Psoas muscle (tissue), 8 donors: ENCODE results near the gene EYS. TPM values are rescaled to one million over a fixed set of nuclear protein-coding genes. Genes with fewer than 3 reads are reported as not detected.

Experiments
- ATAC-seq, 4 donors: fragments of 200-7000 bp; cut with Tn5 transposase; one replicate each; pipeline ENCODE4 v1.9.1; 2020; ENCODE audit warnings: moderate library complexity in 3 of 4, mild to moderate bottlenecking in 2 of 4
- DNase-seq, 2 donors: peaks; one replicate each; pipeline ENCODE4 v3.0.0-alpha.2; 2020
- H3K27ac ChIP-seq: fragments of 200-600 bp; one replicate; pipeline ENCODE4 v1.8.0; 2022
- H3K27me3 ChIP-seq, 3 donors: fragments of 200-600 bp in 1 of 3; one replicate each; pipeline versions ENCODE4 v1.6.1 to v1.8.0; 2013 to 2022; ENCODE audit warnings: low read length in 2 of 3, mild to moderate bottlenecking in 2 of 3, moderate library complexity in 1 of 3; ENCODE audit not compliant: insufficient read depth in 3 of 3
- H3K36me3 ChIP-seq, 2 donors: fragments of 200-600 bp in 1 of 2; one replicate each; pipeline versions ENCODE4 v1.6.1 to v1.8.0; 2013 to 2022; ENCODE audit warnings: low read depth in 1 of 2, mild to moderate bottlenecking in 1 of 2, moderate library complexity in 1 of 2; ENCODE audit not compliant: insufficient read depth in 1 of 2
- H3K4me1 ChIP-seq: fragments of 200-600 bp; one replicate; pipeline ENCODE4 v1.8.0; 2022
- H3K4me3 ChIP-seq: fragments of 200-600 bp; one replicate; pipeline ENCODE4 v1.8.0; 2022; ENCODE audit warnings: mild to moderate bottlenecking
- H3K9me3 ChIP-seq: fragments of 200-600 bp; one replicate; pipeline ENCODE4 v1.8.0; 2022
- WGBS, 3 donors: extraction: QIAGEN DNeasy Blood & Tissue Kit; methylation state at CpG; one replicate each; pipeline versions ENCODE4 v1.1.6 to v1.1.7; 2013; 5-methylcytosine and 5-hydroxymethylcytosine counted together
- intact Hi-C, 2 donors: fragments of 100-400 bp; cut with DNase I; formaldehyde crosslinking; loops; one replicate each; pipeline versions ENCODE4 v1.11.0 to v1.14.2; 2022
- polyA plus RNA-seq, 3 donors: library from polyadenylated mRNA; stranded (reverse); fragments of 200-250 nt; gene quantifications; one replicate each; pipeline ENCODE4 v1.2.3, GENCODE V29; 2013
- total RNA-seq, 4 donors: library from RNA; stranded (reverse); fragmentation: NEBNext Ultra II Directional in 2 of 4; extraction: Animal tissue kit (Norgen Biotek cat#: 25700) in 2 of 4; gene quantifications; one replicate each; pipeline versions ENCODE4 v1.2.1 to v1.2.4, GENCODE V29; 2021 to 2023
- TF ChIP-seq, protein P1 (sequence below): fragments of 200-600 bp; IDR thresholded peaks from one replicate; pipeline ENCODE4 v1.8.0; 2022; ENCODE audit warnings: antibody characterized with exemption
- donor health status: healthy with polysubstance abuse.
- donor health status: DM: no; HTN: no; CAD: no; lungs with moderate emphysema.
- donor health status: Bipolar disorder and iron deficiency.
- donor health status: healthy.
- donor health status: DM: yes; HTN: yes; CAD: no.
- donor health status: DM: no; HTN: no; CAD: no.
- donor health status: DM: no; HTN: no; CAD: no.
- donor health status: DM: yes; HTN: yes; CAD: no.

EYS gene
- total and polyA plus RNA-seq, 7 donors = under 0.01 TPM; not detected in 6

DNA sequence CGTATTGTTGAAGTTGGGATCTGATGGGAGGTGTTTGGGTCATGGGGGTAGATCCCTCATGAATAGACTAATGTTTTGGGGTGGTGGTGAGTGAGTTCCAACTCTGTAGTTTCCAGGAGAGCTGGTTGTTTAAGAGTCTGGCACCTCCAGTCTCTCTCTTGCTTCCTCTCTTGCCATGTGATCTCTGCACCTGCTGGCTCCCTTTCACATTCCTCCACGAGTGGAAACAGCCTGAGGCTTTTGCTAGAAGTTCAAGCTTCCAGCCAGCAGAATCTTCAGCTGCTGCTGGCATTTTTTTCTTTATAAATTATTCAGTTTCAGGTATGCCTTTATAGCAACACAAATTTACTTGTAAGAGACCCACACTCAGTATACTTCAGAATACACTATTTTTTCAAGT lies 1021.6 kb downstream of the EYS start:
- ATAC-seq = no peak
- intact Hi-C loops = no loop called here
- Histone ChIP-seq H3K9me3 (no peaks in the 10 kb centered on the region), H3K27me3 (no peaks in the 10 kb centered on the region), H3K27ac (no peak overlapping the region), H3K4me3 (no peak overlapping the region), H3K36me3 (no peaks in the 10 kb centered on the region), H3K4me1 (no peaks in the 10 kb centered on the region)
- no peak for DNase-seq
- 43 to 44% (median 43%) methylated on average over 2 of the region's 2 CpGs for WGBS, 3 donors
- TF ChIP-seq, protein P1, sequence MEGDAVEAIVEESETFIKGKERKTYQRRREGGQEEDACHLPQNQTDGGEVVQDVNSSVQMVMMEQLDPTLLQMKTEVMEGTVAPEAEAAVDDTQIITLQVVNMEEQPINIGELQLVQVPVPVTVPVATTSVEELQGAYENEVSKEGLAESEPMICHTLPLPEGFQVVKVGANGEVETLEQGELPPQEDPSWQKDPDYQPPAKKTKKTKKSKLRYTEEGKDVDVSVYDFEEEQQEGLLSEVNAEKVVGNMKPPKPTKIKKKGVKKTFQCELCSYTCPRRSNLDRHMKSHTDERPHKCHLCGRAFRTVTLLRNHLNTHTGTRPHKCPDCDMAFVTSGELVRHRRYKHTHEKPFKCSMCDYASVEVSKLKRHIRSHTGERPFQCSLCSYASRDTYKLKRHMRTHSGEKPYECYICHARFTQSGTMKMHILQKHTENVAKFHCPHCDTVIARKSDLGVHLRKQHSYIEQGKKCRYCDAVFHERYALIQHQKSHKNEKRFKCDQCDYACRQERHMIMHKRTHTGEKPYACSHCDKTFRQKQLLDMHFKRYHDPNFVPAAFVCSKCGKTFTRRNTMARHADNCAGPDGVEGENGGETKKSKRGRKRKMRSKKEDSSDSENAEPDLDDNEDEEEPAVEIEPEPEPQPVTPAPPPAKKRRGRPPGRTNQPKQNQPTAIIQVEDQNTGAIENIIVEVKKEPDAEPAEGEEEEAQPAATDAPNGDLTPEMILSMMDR = no peak

DNA sequence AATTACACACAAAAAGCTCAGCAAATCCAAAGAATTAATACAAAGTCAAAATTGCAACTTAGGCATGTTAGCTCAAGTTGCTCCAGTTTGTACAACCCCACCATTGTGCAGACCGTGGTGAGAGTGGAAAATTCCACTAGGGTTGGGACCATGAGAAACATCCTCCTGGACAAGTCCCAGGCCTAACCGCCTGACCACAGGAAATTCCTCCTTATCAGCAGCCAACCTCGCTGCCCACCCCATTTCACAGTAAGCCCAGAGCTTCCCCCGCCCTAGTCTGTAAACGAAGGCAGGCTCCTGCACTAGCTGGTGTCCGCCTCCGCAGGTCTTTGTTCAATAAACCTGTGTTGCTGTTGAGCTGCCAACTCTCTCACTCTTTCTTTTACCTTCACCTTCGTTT lies 1023.3 kb downstream of the EYS start:
- ATAC-seq = no peak
- no peak for DNase-seq
- Histone ChIP-seq H3K27ac (no peak overlapping the region), H3K36me3 (no peaks in the 10 kb centered on the region), H3K27me3 (no peaks in the 10 kb centered on the region), H3K4me3 (no peak overlapping the region), H3K4me1 (no peaks in the 10 kb centered on the region), H3K9me3 (no peaks in the 10 kb centered on the region)
- WGBS, 3 donors = 66 to 70% (median 69%) methylated on average over 8 of the region's 8 CpGs
- intact Hi-C loops = no loop called here
- TF ChIP-seq, protein P1 = no peak

DNA sequence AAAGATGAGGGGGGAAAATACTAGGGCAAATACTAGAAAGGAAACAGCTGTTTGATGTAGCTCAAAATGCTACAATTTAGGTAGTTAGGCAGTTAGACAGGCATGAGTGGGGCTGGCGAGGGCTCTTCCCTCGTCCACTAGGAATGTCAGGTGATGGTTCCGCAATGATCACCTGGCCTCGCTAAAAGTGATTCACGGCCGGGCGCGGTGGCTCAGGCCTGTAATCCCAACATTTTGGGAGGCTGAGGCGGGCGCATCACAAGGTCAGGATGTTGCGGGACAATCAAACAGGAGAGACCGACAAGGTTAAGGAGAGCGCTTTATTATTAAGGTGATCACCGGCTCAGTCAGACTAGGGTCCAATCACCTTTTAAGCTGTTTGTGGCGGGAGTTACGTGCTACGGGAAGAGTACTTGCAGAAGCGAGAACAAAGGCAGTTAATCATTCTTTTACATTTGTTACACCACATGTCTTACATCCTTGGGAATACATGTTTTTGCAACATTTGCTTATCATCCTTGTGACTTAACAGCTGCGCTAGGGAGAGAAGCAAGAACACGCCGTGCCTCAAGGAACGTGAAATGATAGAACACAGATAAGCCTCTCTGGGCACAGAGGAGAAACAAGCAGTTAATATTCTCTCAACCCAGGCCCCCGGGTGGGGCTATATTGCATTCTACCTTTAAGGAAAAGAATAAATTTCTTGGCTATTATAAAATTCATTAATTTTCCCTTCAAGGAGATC lies 1025.4 kb downstream of the EYS start:
- Histone ChIP-seq H3K27ac (no peak overlapping the region), H3K4me1 (no peaks in the 10 kb centered on the region), H3K4me3 (no peak overlapping the region), H3K9me3 (no peaks in the 10 kb centered on the region), H3K27me3 (no peaks in the 10 kb centered on the region), H3K36me3 (no peaks in the 10 kb centered on the region)
- intact Hi-C loops = no loop called here
- DNase-seq = peak in 1 of 2 donors; percentile 35
- TF ChIP-seq, protein P1 = no peak
- WGBS, 3 donors = 91 to 92% (median 91%) methylated on average over 23 of the region's 23 CpGs
- ATAC-seq = no peak

DNA sequence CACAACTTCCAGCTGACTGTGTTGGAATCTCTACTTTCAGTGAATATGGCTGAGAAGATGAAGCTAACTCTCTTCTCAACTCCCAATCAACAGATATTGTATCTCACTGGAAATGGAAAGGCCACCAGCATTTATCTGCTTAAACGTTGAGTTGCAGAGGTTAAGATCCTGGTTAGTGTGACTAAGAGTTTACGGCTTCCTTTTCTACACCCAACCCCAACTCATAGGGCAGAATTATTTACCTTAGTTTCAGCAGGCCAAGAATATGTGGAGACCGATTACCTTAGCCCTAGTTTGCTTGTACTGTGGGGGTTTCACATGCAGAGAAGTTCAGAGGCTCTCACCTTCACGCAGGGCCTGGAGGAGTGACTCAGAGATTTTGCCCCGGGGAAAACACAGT lies 1026.6 kb downstream of the EYS start:
- Histone ChIP-seq H3K27me3 (no peaks in the 10 kb centered on the region), H3K27ac (no peak overlapping the region), H3K4me1 (no peaks in the 10 kb centered on the region), H3K9me3 (no peaks in the 10 kb centered on the region), H3K36me3 (no peaks in the 10 kb centered on the region), H3K4me3 (no peak overlapping the region)
- intact Hi-C loops = no loop called here
- ATAC-seq = no peak
- DNase-seq = no peak
- TF ChIP-seq, protein P1 = no peak
- WGBS, 3 donors = 79 to 84% (median 82%) methylated on average over 5 of the region's 5 CpGs

DNA sequence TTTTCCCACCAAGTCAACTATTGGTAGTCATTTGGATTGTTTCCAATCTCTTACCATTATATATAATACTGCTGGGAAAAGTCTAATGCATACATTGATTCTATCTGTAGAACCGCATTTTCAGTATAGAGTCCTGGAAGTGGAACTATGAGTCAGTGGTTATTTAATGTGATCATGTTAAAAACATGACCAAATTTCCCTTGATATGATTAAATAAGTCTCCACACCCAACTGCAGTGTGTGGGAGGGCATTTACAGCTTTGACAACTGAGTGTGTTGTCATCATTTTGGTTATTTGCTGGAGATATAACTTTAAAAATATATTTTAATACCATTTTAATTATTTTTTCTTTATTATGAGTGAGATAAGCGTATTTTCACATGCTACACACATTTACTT lies 1027.6 kb downstream of the EYS start:
- WGBS, 3 donors = 70 to 76% (median 74%) methylated on average over 2 of the region's 2 CpGs
- intact Hi-C loops = no loop called here
- H3K27ac ChIP-seq = no peak overlapping the region
- no peaks in the 10 kb centered on the region for H3K27me3 ChIP-seq
- no peak for DNase-seq
- H3K4me1 ChIP-seq = no peaks in the 10 kb centered on the region
- H3K9me3 ChIP-seq = no peaks in the 10 kb centered on the region
- TF ChIP-seq, protein P1 = no peak
- H3K4me3 ChIP-seq = no peak overlapping the region
- no peak for ATAC-seq
- H3K36me3 ChIP-seq = no peaks in the 10 kb centered on the region
